HG03095 (cell line): ENCODE data around the gene ATP5F1E.

Experiments used
- ATAC-seq: cut with Tn5 transposase; IDR thresholded peaks from one replicate; pipeline ENCODE4 v1.9.1; 2021; ENCODE audit warnings: moderate library complexity; ENCODE audit not compliant: unreplicated experiment

Gene ATP5F1E

DNA sequence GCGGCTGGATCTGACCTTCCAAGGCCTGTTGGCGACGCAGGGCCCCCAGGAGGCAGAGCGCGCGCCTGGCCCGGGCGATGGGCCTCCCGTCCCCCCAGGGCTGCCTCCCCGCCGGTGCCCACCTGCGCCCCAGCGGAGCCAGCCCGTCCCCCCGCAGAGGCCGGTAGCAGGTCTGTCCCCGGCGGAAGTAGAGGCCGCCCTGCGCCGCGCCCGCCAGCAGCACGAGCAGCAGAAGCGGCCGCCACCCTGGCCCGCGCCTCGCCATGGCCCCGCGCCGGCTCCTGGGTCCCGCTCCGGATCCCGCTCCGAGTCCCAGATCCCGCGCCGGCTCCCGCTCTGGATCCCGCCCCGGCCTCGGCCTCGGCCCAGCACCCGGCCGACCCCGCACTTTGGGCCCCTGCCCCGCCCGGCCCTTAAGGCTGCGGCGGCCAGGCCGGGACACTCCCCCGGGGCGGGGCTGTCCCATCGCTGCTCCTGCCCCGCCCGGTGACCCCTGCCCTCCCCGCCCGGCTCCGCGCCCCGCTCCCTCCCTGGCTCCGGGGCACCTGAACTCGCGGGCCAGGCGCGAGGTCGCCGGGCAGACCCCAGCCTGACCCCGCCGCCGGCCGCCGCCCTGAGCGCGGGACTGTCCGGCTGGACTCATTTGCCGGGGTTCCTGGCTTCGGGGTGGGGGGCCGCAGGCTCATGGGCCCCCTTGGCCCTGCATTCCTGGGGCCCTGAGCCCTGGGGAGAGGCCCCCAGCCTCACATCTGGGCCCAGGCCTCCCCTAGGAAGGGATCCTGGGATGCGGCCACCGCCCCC is 25.1 kb downstream of the ATP5F1E start, which contains the start of gene CTSZ:
Gene CTSZ, minus strand, starts transcription at position 391 of the 801 bp plus-strand sequence. Its CDS starts 126 bp downstream, at position 265.
- peak; percentile 22 for ATAC-seq

DNA sequence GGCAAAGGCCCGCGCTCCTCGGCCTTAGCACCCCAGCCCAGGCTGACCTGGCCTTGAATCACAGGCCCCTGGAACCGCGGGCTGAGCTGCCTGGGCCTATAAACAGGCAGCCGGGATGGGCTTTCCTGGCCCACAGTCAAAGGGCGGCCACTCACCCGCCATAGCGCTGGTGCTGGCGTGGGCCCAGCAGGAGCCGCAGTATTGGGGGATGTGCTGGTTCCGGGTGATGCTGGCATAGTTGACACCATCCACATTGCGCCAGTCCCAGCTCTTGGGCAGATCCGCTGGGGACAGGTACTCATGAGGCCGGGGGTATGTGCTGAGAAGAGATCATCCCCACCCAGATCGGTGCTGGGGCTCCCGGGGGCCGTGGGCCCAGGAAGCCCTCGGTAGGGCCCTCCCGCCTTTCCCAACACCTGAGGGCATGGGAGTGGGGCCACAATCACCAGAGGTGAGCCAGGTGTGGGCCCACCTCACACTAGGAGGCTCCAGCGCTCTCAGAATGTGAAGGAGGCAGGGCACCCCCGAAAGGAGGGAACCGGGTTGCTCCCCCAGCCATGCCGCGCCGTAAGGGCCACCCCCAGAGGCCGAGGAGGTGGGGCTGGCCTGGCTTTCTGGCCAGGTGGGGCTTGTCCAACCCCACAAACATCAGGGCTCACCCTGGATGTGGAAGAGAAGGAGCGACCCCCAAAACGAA is 25.8 kb downstream of the ATP5F1E start:
- no peak for ATAC-seq

DNA sequence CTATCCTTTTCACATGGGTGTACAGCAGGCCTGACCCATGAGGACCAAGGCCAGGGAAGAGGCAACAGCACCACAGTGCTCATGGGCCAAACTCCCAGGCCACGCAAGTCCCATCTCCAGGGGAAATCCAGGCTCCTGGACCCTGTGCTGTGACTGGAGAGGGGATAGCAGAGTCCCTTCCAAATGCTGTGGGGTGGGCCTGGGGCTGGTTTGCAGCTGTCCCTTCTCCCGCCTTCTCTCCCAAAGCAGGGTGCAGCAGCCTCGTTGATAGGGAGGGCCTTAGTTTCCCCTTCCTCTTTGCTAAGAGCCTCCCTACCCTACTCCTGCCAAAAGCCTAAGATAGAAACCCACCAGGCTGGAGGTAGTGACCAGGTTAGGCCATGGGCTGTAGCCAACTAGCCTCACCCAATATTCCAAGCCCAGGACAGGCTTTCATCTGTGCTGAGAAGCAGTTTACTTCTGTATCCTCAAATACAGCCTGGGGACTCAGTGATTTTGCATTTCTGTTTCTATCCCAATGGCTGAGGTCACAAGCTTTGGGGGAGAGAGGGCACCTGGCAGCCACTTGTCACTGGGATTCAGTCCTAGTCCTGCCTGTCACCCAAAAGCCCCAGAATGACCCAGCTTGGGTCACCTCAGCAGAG is 26.5 kb downstream of the ATP5F1E start:
- ATAC-seq = no peak

DNA sequence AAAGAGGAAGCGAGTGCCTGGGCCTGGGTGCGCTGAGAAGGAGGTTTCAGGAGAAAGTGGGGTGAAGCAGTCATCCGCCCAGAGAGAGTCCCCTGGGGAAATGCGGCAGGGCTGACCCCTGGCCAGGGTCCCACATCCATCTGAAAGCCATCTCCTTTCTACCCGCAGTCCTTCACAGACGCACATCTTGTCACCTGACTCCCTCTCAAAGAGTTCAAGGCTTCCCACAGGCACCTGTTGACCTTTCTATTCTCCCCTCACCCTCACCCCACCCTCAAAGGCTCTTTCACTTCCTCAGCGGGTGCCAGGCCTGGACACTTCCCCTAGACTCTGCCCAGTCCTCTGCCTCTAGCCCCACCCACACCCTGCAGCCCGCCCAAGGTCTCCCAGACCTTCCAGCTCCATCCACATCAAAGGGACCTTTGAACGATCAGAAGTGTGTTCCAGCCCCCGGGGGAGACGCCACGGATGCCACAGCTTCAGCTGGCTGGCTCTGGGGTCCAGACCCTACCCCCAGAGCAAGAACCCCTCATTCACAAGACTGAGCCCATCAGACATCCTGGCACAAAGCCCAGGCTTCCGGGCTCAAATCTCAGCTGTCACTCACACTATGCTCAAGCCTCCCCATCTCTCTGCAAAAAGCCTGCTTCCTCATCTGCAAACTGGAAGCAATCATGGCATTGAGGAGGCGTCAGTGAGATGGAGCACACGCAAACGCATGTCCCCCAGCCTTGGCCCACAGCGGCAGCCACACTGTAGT is 27.2 kb downstream of the ATP5F1E start:
- ATAC-seq = peak; percentile 41

DNA sequence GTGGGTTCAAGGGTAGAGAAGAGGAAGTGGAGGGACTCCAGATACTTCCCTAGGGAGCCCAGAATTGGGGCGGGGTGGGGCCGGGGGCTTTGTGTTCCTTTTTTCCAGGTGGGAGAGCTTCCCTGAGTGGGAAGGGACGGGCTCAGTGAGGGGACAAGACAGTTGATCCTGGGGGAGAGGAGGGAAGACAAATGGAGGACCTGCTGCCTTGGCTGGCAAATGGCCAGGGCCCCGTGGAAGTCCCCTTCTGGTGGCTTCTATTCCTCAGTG is 27.7 kb downstream of the ATP5F1E start:
- no peak for ATAC-seq

DNA sequence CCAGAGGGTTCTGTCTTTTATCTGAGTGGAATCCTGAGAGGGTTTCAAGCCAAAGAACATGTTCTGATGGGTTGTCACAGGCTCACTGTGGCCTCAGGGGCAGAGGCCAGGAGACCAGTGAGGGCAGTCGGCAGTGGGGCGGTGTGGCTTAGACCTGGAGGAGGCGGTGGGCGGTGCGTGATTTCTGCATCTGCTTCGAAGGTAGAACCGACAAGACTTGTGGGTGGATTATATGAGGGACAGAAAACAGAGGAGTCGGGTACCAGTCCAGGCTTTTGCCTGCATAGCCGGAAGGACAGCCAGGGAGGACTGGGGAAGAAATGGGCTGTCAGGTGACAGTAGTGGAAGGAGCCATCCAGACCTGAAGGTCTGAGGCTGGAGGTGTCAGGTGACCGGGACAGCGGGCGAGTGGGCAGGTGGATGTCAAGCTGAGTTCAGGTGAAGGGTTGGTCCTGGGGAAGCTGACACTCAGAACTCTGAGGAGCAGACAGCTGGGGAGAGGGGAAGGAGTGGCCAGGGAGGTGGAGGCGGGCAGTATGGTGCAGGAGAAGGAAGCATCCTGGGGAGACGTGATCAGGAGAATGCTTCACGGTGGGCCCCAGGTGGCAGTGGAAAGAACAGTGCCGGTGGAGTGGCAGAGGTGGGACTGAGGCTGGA is 28.2 kb downstream of the ATP5F1E start:
- ATAC-seq = no peak

DNA sequence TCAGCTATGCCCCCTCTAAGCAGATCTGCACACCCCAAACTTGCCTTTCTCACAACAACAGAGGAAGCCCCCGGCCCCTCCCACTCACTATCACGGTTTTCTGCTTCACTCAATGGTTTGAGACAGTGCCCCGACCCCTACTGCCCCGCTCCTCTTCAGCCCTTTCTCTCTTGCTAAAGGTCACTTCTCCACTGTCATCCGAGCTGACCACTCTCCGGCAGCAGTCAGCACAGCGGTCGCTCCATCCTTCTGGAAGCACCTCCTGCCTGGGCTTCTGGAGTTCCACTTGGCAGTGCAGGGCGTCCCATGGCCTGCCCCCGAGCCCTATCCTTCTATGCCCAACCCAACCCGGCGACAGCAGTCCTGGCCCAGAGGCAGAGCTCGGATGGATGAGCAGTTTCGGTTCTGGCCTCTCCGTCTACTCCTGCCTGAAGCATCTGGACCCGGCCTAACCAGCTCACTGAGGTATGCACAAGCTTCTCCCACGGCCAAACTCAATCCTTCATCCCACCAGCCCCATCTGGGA is 29.2 kb downstream of the ATP5F1E start:
- no peak for ATAC-seq

DNA sequence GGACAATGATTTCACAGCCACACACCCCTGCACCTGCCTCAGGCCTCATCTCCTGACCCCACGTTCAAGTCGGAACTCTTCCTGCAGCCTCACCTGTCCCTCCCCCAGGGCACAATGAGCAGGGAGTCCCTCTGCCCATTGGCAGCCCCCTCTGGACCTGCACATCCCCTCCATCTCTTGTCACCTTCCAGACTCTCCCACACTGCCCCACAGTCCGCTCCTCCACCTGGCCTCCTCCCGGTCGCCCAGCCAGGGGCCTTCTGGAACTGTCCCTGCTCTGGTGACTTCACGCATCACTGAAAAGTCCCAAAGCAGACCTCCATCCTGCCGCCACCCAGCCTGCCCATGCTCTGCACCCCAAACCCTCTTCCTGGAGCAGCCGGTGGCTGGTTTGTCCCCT is 29.7 kb downstream of the ATP5F1E start:
- ATAC-seq = no peak

DNA sequence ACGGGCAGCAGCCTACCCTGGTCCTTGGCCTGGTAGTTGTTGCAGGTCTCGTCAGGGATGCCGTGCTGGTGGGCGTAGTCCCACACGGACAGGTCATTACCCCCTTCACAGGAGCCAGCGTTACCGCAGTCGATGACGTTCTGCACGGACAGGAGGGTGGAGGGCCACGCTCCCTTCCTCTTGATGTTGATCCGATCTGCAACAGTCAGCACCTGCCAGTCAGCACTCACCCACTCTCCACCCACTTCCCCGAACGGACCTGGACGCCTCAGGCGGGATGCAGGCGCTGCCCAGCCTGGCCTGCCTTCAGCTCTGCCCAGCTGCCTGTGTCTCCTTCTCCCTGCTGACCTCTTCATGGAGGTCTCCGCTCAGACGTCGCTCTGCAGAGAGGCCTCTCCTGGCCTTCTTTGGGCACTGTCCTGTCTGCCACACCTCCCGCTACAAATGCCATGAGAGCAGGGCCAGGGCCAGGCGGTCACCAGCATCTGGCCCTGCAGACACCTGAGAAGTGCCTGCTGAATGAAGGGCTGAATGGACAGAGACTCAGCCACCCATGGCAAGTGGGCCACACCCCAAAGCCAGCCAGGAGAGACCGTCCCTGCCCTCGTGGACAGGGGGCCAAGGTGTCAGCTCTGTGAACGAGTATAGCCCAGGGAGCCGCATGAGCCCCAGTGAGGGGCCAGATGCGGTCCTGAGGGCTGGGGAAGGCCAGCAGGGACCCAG is 30.5 kb downstream of the ATP5F1E start:
- ATAC-seq = no peak

DNA sequence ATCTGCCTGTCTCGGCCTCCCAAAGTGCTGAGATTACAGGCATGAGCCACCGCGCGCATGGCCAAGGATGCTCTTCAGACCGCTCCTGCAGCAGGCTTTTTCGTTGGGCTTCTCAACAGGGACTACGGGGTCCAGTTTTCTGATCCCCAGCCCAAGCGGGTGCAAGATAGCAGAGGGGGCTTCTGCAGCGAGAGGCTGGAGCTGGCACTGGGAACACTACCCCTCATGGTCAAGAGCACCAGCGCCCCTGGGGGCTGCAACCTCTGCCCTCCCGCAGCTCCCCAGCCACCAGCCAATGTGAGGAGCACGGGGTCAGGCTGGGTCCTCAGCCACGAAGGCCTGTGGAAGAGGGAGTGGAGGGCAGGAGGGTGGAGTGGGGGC is 31.1 kb downstream of the ATP5F1E start:
- ATAC-seq = no peak

DNA sequence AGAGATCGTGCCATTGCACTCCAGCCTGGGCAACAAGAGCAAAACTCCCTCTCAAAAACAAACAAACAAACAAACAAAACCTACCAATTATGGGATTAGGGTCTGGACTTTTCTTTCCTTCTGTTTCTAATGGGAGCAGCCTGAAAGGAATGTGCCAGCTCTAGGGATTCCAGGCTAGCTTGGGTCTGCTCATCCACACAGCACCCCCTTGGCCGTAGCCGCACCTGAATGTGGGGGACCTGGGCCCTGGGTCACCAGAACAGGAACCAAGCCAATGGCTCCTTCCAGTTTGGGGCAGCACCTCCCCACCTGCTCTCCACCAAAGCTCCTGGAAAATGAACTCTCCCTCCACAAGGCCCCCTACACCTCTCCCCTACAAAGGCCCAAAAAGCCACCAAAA is 31.8 kb downstream of the ATP5F1E start:
- ATAC-seq = no peak

DNA sequence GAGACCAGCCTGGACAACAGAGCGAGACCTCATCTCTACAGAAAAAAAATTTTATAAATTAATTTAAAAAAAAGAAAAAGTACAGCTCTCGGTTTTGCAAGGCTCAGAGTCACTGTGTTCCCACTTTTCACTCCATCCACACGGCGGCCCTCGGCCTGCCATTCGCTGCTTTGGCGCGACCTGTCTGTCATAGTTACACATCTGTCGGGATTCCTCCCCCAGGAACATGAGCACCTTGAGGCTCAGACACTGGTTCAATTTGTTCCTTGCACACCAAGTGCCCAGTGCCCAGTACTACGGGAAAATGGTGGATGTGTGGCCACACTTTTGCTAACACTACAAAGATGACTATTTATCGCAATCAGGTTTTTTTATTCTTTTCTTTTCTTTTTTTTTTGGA is 33.5 kb downstream of the ATP5F1E start:
- ATAC-seq = no peak

DNA sequence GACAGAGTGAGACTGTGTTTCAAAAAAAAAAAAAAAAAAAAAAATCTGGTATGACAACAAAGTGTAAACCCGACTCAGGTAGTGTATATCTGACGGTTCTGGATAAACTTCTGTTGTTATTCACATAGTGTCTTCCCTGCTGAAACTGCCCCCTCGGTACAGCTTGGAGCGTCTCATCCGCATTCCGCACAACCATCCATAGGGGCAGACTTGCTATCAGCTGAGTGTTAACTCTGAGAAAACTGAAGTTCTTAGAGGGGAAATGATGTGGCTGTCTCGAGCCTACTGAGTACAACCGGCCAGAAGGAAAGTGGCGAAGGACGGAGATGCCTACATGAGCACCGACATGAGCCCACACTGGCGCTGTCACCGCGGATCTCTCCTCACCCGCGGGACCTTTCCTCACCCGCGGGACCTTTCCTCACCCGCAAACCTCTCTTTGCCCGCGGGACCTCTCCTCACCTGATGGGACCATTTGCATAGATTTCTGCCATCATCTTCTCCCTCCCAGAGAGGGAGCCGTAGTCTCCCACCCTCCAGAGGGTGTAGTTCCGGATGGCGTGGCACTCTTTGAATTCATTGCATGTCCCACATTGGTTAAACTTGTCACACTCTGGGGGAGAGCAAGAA is 34.9 kb downstream of the ATP5F1E start:
- ATAC-seq = no peak

DNA sequence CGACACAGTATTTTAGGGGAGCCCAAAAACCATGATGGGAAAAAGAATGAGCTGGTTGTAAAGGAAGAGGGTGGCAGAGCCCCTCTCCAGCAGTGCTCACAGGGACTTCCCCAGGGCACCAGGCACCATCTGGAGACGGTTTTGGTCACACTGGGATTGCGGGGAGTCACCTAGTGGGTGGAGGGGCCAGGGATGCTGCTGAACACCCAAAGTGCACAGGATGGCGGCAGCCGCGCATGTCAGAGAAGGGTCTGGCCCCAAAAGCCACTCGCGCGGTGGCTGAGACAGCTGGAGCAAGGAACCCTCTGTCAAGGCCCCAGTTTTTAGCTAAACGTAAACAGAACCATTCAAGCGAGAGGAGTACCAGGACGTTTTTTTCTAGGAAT is 35.9 kb downstream of the ATP5F1E start:
- ATAC-seq = no peak

DNA sequence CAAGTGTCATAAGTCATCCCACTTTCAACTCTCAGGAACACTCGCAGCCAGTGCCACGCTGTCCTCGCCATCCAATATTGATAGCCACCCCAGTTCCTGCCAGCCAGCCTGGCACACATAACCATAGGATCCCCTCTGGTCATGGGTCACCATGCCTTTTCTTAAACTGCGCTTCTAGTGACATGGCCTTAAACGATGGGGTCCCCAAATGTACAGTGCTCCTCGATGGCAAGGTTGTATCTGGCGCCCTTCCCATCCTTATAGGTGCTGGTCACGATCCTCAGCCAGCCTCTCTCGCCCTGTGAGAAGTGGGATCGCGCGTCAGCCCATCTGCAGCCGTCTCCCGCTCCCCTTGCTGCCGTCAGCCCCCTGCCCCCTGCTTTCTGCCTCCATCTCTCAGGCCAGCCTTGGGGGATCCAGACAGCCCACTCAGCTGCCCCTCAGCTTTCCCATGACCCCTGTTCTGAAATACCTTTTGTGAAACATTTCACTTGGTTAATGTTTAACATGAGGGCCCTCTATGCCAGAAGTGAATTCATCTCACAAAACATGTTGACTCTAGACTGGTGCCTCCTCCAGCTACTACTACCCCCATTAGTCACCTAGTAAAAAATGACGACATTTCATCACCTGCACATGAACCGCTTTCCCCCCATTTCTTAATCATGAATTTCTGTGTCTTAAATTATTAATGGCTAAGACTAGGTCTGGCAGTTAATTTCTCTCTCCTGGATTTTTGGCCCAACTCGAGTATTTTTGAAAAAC is 36.5 kb downstream of the ATP5F1E start:
- no peak for ATAC-seq

DNA sequence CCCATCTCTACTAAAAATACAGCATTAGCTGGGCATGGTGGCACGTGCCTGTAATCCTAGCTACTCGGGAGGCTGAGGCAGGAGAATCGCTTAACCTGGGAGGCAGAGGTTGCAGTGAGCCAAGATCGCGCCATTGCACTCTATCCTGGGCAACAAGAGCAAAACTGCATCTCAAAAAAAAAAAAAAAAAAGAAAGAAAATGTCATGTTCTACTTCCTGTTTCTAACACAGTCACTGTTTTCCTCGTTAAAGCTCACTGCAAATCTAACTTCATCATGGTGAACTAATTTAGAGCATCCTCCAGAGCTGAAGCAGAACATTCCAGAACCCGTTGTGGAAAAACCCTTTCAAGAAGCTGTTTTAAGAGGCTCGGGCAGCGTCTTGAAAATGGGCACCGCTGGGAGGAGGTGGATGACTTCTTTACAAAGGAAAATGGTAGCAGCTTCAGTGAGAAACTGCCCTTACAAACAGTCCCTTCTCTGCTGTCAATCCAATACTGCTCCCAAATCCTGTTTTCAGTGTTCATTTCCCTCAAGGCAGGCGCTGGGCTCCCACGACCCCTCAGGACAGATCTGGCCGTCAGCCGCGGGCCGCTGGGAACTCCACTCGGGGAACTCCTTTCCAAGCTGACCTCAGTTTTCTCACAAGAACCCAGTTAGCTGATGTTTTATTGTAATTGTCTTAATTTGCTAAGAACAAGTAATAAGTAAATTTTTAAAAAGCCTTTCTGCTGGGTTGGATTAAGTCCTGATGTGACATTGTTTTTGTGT is 37.6 kb downstream of the ATP5F1E start:
- no peak for ATAC-seq

DNA sequence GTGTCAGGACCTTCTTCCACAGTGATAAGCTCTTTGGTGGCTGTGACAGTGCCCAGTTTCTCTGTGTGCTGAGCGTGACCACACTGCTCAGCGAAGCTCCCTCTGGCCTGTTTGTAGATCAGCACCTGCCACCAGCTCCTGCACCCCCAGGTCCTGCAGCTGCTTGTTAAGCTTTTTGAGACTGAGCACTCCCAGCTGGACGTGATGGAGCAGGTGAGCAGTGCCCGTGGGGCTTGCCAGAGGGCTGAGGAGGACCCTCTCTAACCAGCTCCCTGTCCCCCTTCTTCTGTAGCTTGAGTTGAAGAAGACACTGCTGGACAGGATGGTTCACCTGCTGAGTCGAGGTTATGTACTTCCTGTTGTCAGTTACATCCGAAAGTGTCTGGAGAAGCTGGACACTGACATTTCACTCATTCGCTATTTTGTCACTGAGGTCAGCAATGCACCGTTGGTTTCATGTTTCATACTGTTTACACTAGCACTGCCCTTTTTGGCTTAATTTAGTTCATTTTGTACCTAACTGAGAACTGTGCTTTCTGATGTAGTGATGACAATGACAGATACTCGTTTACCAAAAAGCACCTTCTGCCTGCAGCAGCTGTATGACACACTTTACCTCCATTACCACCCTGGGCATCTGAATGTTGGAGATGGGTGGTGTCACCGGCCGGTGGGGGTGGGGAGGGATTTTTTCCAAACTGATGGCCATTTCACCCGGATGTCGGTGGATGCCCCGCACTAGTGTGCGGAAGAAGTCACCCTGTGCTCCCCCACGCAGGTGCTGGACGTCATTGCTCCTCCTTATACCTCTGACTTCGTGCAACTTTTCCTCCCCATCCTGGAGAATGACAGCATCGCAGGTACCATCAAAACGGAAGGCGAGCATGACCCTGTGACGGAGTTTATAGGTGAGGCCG is 38.5 kb downstream of the ATP5F1E start:
- ATAC-seq = no peak
